ENCODE data around the gene LINGO1.

LINGO1 gene

DNA sequence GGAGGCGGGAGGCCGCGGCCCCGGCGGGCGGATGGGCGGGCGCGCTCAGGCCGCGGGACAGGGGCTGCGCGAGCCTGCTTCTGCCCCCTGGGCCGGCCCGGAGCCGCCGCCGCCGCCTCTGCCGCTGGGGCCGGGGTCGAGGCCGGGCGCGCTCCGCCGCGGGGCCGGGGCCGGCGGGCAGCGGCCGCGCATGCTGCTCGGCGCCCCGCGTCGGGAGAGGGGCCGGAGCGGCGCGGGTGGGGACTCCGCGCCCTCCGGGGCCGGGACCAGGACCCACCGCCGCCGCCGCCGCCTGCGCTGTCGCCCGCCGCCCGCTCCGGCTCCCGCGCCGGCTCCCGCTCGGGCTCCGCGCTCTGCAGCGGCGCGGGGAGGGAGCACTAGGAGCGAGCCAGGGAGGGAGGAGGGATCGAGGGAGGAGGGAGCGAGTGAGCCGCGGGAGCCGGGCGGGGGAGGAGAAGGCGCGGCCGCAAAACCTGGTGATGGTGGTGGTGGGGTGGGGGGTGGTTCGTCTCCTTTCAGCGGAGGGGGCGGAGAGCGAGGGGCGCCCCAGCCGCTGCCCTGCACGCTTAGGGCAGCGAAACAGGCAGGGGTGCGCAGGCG lies at the start of gene LINGO1:
Gene LINGO1, minus strand, starts transcription at position 379 of the 600 bp plus-strand sequence. CDS start 597 bp downstream, outside the sequence.
- no peak within 1 kb of the TSS for H3K27ac ChIP-seq
- peaks cover 48% of the 10 kb centered on the region for H3K27me3 ChIP-seq (replicated peaks)
- DNase-seq = no peak
- in situ Hi-C loops (cut with HindIII; ENCODE audit: low pct_ligation_motif_present, low sequenced_read_pairs) = no loop called here
- TF ChIP-seq CTCF (IDR thresholded peaks at IDR 0.05; ENCODE audit: low read depth, low read length, missing control alignments) = no peak
- H3K4me3 ChIP-seq (ENCODE audit: low read depth, low read length) = peak within 1 kb of the TSS; percentile 49
- H3K36me3 ChIP-seq (replicated peaks) = no peaks in the 10 kb centered on the region

DNA sequence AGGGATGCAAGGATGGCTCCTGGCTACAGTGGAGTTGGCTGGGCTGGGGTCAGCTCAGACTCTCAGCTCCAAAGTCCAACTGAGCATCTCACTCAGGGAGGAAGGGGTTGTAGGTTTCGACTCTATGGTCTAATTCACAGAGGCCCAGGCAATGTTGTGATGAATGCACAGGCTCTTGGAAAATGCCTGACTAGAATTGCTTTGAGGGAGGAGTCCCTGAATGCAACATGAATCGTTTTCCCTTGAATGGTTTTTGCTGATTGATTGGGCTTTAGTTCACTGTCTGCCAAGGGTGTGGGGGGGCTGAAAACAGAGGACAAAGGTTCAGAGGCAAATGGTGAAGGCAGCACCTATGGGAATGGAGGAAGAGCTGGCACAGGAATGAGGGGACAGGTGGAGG lies 48.6 kb upstream of the LINGO1 start:
- TF ChIP-seq CTCF (IDR thresholded peaks at IDR 0.05; ENCODE audit: low read depth, low read length, missing control alignments) = no peak
- DNase-seq = no peak
- in situ Hi-C loops (cut with HindIII; ENCODE audit: low pct_ligation_motif_present, low sequenced_read_pairs) = no loop called here
- H3K27me3 ChIP-seq (replicated peaks) = no peaks in the 10 kb centered on the region
- H3K36me3 ChIP-seq (replicated peaks) = no peaks in the 10 kb centered on the region
- H3K27ac ChIP-seq = no peak overlapping the region
- no peak overlapping the region for H3K4me3 ChIP-seq (ENCODE audit: low read depth, low read length)

GRCh38 chr15:77676569-77677375 lies 44.1 kb upstream of the LINGO1 start:
- in situ Hi-C loops (cut with HindIII; ENCODE audit: low pct_ligation_motif_present, low sequenced_read_pairs) = no loop called here
- TF ChIP-seq CTCF (IDR thresholded peaks at IDR 0.05; ENCODE audit: low read depth, low read length, missing control alignments) = no peak
- Histone ChIP-seq H3K27me3 (replicated peaks) (no peaks in the 10 kb centered on the region), H3K36me3 (replicated peaks) (no peaks in the 10 kb centered on the region), H3K27ac (no peak overlapping the region), H3K4me3 (ENCODE audit: low read depth, low read length) (no peak overlapping the region)
- no peak for DNase-seq

DNA sequence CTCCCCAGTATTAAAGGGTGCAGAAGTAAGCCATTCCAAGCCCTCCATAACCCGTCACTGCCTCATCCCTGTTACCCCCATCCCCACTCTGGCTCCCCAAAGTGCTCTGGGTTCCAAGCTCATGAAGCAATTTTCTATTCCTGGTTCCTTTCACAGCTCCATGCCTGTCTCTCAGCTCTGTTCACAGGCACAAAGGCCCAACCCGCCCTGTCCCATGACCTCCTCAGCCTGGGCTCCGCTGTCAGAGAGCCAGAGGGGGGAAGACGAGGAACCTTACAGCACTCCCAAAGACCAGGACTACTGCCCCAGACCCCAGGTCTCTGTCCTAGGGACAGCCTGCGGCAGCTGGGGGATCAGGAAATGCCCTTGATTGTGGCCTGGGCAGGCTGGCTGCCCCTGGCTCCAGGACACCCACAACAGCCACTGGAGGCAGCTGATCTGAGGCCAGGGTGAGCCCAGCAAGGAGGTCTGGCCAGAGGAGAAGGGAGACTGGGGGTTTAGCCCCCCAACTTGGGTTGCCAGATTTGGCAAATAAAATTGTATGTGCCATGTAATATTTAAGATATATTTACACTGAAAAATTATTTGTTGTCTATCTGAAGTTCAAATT lies 43.2 kb upstream of the LINGO1 start:
- in situ Hi-C loops (cut with HindIII; ENCODE audit: low pct_ligation_motif_present, low sequenced_read_pairs) = no loop called here
- H3K27me3 ChIP-seq (replicated peaks) = no peaks in the 10 kb centered on the region
- no peak for DNase-seq
- no peak overlapping the region for H3K4me3 ChIP-seq (ENCODE audit: low read depth, low read length)
- no peak for TF ChIP-seq CTCF (IDR thresholded peaks at IDR 0.05; ENCODE audit: low read depth, low read length, missing control alignments)
- no peak overlapping the region for H3K27ac ChIP-seq
- no peaks in the 10 kb centered on the region for H3K36me3 ChIP-seq (replicated peaks)

- DNase-seq = no peak
- Histone ChIP-seq H3K4me3 (ENCODE audit: low read depth, low read length) (no peak overlapping the region), H3K36me3 (replicated peaks) (no peaks in the 10 kb centered on the region), H3K27me3 (replicated peaks) (no peaks in the 10 kb centered on the region), H3K27ac (no peak overlapping the region)
- in situ Hi-C loops (cut with HindIII; ENCODE audit: low pct_ligation_motif_present, low sequenced_read_pairs) = no loop called here
- TF ChIP-seq CTCF (IDR thresholded peaks at IDR 0.05; ENCODE audit: low read depth, low read length, missing control alignments) = no peak
Measured at GRCh38 chr15:77674327-77674726, 41.6 kb upstream of the LINGO1 start.

Measured in brain microvascular endothelial cell (primary cell).